ENCODE measurements around the gene CTXND1.

Gene CTXND1

DNA sequence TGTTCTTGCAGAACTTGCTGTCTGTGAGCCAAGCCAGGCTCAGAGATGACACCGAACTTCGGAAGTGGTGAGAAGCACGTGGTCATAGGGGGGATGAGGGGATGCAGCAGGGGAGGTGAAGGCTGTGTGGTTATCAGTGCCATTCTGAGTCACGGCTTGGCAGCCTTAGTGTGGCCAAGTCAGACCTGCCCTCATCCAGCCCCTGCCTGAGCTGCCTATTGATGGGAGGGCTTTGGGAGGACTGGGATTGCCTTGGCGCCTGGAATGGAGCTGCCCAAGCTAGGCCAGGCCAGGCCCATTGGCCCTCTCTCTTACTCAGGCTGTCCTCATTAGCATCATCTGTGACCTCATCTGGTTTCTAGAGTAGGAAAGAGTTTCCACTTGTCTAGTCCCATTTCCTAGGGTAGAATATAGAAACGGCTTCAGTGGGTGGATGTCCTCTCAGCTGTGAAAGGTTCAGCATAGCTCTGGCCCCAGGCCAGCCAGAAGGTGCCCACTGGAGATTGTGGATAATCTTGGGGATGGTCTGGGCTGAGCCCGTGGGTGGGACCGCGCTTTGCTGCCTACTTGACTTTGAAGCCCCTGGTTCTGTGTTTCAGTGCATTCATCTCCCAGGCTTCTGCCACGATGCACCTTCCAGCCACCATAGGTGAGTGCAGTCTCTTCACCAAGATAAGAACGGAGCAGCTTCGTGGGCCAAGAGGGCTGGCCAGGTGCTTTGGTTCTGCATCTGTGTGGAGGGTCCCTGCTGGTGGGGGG, 92.0 kb downstream of the CTXND1 start (continued):
- TF ChIP-seq, protein P1, sequence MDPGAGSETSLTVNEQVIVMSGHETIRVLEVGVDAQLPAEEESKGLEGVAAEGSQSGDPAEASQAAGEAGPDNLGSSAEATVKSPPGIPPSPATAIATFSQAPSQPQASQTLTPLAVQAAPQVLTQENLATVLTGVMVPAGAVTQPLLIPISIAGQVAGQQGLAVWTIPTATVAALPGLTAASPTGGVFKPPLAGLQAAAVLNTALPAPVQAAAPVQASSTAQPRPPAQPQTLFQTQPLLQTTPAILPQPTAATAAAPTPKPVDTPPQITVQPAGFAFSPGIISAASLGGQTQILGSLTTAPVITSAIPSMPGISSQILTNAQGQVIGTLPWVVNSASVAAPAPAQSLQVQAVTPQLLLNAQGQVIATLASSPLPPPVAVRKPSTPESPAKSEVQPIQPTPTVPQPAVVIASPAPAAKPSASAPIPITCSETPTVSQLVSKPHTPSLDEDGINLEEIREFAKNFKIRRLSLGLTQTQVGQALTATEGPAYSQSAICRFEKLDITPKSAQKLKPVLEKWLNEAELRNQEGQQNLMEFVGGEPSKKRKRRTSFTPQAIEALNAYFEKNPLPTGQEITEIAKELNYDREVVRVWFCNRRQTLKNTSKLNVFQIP (CRISPR knock-in tag; IDR thresholded peaks at IDR 0.05; ENCODE audit: borderline replicate concordance, low read depth): no peak
- TF ChIP-seq ZFP3 (CRISPR knock-in tag; IDR thresholded peaks at IDR 0.05): no peak
- no peak for TF ChIP-seq TCF4 (CRISPR knock-in tag; IDR thresholded peaks at IDR 0.05; ENCODE audit: borderline replicate concordance)
- no peak for TF ChIP-seq PPARA (CRISPR knock-in tag; IDR thresholded peaks at IDR 0.05; ENCODE audit: borderline replicate concordance)
- TF ChIP-seq TOX (CRISPR knock-in tag; IDR thresholded peaks at IDR 0.05; ENCODE audit: borderline replicate concordance): no peak
- no peak for TF ChIP-seq ISL1 (CRISPR knock-in tag; IDR thresholded peaks at IDR 0.05)

DNA sequence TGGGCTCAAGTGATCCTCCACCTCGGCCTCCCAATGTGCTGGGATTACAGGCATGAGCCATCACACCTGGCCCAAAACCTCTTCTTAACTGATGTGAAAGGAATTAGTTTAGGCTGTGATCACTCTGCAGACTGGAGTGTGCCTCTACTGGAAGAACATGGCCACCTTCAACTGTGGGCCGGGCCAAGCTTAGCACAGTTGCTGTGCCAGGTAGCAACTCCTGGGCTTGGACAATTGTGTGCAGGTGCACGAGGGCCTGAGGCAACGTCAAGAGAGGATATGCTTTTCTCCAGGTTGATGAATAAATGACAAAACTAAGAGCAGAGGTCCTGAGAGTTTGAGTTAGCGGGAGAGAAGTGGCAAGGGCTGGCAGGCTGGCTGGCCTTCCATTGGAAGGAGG, 92.7 kb downstream of the CTXND1 start:
- ATAC-seq: no peak
- TF ChIP-seq ZNF565 (CRISPR knock-in tag; conservative IDR thresholded peaks at IDR 0.05; ENCODE audit: low read depth) (no peak), GLIS3 (CRISPR knock-in tag; IDR thresholded peaks at IDR 0.05) (no peak), BACH2 (CRISPR knock-in tag; IDR thresholded peaks at IDR 0.05; ENCODE audit: borderline replicate concordance) (no peak)
- TF ChIP-seq, protein P2, sequence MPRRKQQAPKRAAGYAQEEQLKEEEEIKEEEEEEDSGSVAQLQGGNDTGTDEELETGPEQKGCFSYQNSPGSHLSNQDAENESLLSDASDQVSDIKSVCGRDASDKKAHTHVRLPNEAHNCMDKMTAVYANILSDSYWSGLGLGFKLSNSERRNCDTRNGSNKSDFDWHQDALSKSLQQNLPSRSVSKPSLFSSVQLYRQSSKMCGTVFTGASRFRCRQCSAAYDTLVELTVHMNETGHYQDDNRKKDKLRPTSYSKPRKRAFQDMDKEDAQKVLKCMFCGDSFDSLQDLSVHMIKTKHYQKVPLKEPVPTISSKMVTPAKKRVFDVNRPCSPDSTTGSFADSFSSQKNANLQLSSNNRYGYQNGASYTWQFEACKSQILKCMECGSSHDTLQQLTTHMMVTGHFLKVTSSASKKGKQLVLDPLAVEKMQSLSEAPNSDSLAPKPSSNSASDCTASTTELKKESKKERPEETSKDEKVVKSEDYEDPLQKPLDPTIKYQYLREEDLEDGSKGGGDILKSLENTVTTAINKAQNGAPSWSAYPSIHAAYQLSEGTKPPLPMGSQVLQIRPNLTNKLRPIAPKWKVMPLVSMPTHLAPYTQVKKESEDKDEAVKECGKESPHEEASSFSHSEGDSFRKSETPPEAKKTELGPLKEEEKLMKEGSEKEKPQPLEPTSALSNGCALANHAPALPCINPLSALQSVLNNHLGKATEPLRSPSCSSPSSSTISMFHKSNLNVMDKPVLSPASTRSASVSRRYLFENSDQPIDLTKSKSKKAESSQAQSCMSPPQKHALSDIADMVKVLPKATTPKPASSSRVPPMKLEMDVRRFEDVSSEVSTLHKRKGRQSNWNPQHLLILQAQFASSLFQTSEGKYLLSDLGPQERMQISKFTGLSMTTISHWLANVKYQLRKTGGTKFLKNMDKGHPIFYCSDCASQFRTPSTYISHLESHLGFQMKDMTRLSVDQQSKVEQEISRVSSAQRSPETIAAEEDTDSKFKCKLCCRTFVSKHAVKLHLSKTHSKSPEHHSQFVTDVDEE (CRISPR knock-in tag; IDR thresholded peaks at IDR 0.05): no peak

DNA sequence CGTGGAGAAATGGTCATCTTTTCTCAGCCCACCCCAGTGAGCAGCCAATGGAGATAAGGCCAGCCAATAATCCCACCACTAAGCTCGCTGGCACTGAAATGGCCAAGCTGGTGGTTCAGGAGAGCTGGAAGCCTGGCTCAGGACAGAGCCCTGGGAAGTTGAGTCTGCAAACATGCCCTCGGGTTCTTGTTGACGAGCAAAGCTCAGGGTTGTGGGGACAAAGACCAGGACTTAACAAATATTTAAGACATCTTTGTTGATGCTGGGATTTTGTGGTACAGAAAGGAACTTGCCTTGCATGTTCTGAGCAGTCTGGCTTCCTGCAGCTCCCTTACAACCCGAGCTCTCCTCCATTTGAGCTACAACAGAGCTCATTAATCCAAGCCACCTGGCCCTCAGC, 94.8 kb downstream of the CTXND1 start:
- ATAC-seq: no peak
- no peak for TF ChIP-seq GLIS3 (CRISPR knock-in tag; IDR thresholded peaks at IDR 0.05)
- no peak for TF ChIP-seq ZNF565 (CRISPR knock-in tag; conservative IDR thresholded peaks at IDR 0.05; ENCODE audit: low read depth)
- no peak for TF ChIP-seq ZNF70 (CRISPR knock-in tag; IDR thresholded peaks at IDR 0.05)

DNA sequence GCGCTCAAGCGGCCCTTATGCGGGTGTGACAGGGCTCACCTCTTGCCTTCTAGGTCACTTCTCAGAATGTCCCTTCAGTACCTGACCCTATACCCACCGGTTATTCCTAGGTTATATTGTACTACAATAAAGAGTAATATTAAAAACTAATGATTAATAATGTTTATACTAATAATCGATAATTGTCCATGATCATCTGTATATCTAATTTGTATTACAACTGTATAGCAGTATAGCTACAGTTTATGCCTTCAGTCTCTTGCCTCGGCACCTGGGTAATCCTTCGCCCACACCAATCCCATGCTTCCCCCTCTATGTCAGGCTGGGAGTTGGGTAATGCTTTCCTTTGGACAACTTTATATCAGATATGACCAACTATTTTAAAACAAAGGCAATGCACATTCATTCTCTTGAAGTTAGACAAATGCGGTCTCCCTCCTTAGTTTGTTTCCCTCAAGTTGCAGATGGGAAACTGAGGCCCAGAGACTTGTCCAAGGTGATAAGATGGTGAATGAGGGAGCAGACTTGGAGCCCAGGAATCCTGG, 95.8 kb downstream of the CTXND1 start:
- TF ChIP-seq ESRRG (CRISPR knock-in tag; IDR thresholded peaks at IDR 0.05) (no peak), OSR1 (CRISPR knock-in tag; IDR thresholded peaks at IDR 0.05) (no peak), BACH2 (CRISPR knock-in tag; IDR thresholded peaks at IDR 0.05; ENCODE audit: borderline replicate concordance) (no peak), ZNF70 (CRISPR knock-in tag; IDR thresholded peaks at IDR 0.05) (no peak), ISL1 (CRISPR knock-in tag; IDR thresholded peaks at IDR 0.05) (no peak), TOX (CRISPR knock-in tag; IDR thresholded peaks at IDR 0.05; ENCODE audit: borderline replicate concordance) (no peak), GLIS3 (CRISPR knock-in tag; IDR thresholded peaks at IDR 0.05) (no peak), RARB (CRISPR knock-in tag; IDR thresholded peaks at IDR 0.05) (no peak), ZFP30 (CRISPR knock-in tag; IDR thresholded peaks at IDR 0.05) (no peak), ZFP3 (CRISPR knock-in tag; IDR thresholded peaks at IDR 0.05) (no peak), ZNF8 (CRISPR knock-in tag; IDR thresholded peaks at IDR 0.05) (no peak), PPARA (CRISPR knock-in tag; IDR thresholded peaks at IDR 0.05; ENCODE audit: borderline replicate concordance) (no peak), SNAI2 (CRISPR knock-in tag; IDR thresholded peaks at IDR 0.05) (no peak)
- TF ChIP-seq, protein P3, sequence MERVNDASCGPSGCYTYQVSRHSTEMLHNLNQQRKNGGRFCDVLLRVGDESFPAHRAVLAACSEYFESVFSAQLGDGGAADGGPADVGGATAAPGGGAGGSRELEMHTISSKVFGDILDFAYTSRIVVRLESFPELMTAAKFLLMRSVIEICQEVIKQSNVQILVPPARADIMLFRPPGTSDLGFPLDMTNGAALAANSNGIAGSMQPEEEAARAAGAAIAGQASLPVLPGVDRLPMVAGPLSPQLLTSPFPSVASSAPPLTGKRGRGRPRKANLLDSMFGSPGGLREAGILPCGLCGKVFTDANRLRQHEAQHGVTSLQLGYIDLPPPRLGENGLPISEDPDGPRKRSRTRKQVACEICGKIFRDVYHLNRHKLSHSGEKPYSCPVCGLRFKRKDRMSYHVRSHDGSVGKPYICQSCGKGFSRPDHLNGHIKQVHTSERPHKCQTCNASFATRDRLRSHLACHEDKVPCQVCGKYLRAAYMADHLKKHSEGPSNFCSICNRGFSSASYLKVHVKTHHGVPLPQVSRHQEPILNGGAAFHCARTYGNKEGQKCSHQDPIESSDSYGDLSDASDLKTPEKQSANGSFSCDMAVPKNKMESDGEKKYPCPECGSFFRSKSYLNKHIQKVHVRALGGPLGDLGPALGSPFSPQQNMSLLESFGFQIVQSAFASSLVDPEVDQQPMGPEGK (CRISPR knock-in tag; IDR thresholded peaks at IDR 0.05; ENCODE audit: borderline replicate concordance): no peak
- TF ChIP-seq, protein P2 (CRISPR knock-in tag; IDR thresholded peaks at IDR 0.05): no peak
- TF ChIP-seq, protein P4, sequence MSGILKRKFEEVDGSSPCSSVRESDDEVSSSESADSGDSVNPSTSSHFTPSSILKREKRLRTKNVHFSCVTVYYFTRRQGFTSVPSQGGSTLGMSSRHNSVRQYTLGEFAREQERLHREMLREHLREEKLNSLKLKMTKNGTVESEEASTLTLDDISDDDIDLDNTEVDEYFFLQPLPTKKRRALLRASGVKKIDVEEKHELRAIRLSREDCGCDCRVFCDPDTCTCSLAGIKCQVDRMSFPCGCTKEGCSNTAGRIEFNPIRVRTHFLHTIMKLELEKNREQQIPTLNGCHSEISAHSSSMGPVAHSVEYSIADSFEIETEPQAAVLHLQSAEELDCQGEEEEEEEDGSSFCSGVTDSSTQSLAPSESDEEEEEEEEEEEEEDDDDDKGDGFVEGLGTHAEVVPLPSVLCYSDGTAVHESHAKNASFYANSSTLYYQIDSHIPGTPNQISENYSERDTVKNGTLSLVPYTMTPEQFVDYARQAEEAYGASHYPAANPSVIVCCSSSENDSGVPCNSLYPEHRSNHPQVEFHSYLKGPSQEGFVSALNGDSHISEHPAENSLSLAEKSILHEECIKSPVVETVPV (CRISPR knock-in tag; IDR thresholded peaks at IDR 0.05): no peak
- TF ChIP-seq, protein P1 (CRISPR knock-in tag; IDR thresholded peaks at IDR 0.05; ENCODE audit: borderline replicate concordance, low read depth): no peak
- TF ChIP-seq, protein P5, sequence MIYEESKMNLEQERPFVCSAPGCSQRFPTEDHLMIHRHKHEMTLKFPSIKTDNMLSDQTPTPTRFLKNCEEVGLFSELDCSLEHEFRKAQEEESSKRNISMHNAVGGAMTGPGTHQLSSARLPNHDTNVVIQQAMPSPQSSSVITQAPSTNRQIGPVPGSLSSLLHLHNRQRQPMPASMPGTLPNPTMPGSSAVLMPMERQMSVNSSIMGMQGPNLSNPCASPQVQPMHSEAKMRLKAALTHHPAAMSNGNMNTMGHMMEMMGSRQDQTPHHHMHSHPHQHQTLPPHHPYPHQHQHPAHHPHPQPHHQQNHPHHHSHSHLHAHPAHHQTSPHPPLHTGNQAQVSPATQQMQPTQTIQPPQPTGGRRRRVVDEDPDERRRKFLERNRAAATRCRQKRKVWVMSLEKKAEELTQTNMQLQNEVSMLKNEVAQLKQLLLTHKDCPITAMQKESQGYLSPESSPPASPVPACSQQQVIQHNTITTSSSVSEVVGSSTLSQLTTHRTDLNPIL (CRISPR knock-in tag; IDR thresholded peaks at IDR 0.05; ENCODE audit: low read depth): no peak
- ATAC-seq: no peak

Data from SK-N-SH treated with all-trans-retinoic acid at 6 μM for 48 hours (cell line).